Adrenal gland (tissue), 5 donors: ENCODE data around the gene NDOR1.

Experiments
- POLR2A ChIP-seq, 2 donors: fragments of 450-650 bp; IDR thresholded peaks; one replicate each; pipeline ENCODE4 v1.6.1; 2017; ENCODE audit warnings: antibody characterized with exemption in 2 of 2, mild to moderate bottlenecking in 2 of 2, moderate library complexity in 1 of 2
- TF ChIP-seq, protein P1 (sequence below), 6 experiments: fragments of 450-650 bp in 4 of 6; fragments of 200-600 bp in 2 of 6; sonication (generic) in 1 of 6; IDR thresholded peaks; 1 replicate in 5 of 6; 2 replicates in 1 of 6; pipeline versions ENCODE4 v1.5.1 to v1.8.0; 2016 to 2021; ENCODE audit warnings: antibody characterized with exemption in 6 of 6, mild to moderate bottlenecking in 2 of 6, moderate library complexity in 1 of 6
- donor health status: DM: no; HTN: no; CAD: no.

DNA sequence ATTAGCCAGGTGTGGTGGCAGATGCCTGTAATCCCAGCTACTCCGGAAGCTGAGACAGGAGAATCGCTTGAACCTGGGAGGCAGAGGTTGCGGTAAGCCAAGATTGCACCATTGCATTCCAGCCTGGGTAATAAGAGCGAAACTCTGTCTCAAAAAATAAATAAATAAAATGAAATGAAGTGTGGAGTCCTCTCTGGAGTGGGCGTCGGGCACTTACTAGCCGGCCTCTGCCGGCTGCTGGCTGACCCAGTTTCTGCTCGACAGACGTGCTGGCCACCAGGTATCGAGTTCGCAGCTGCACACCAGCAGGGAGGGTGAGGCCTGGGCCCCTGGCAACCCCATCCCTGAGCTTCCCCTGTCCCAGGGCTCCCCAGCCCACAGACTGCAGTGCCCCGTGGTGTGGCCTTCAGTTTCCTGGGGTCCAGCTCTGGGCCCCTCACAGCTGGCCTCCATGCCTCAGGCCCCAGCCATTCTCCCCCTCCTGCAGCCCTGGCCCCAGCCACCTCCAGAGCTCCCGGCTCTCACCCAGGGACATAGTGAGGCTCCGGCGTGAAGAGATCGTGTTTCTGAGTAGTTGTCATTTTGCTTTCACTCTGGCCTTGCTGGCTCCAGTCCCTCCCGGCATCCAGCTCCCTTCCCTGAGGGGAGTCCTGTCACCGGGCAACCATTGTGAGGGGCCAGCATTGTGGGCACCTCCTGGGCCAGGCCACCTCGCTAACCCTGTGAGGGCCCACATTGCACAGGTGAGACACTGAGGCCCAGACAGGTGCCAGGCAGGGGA, 41.8 kb downstream of the NDOR1 start:
- no peak for TF ChIP-seq POLR2A (IDR thresholded peaks at IDR 0.05)
- TF ChIP-seq, protein P1, sequence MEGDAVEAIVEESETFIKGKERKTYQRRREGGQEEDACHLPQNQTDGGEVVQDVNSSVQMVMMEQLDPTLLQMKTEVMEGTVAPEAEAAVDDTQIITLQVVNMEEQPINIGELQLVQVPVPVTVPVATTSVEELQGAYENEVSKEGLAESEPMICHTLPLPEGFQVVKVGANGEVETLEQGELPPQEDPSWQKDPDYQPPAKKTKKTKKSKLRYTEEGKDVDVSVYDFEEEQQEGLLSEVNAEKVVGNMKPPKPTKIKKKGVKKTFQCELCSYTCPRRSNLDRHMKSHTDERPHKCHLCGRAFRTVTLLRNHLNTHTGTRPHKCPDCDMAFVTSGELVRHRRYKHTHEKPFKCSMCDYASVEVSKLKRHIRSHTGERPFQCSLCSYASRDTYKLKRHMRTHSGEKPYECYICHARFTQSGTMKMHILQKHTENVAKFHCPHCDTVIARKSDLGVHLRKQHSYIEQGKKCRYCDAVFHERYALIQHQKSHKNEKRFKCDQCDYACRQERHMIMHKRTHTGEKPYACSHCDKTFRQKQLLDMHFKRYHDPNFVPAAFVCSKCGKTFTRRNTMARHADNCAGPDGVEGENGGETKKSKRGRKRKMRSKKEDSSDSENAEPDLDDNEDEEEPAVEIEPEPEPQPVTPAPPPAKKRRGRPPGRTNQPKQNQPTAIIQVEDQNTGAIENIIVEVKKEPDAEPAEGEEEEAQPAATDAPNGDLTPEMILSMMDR (IDR thresholded peaks at IDR 0.05) = no peak
